ENCODE measurements around the gene ATP6V1G1.

Gene ATP6V1G1

DNA sequence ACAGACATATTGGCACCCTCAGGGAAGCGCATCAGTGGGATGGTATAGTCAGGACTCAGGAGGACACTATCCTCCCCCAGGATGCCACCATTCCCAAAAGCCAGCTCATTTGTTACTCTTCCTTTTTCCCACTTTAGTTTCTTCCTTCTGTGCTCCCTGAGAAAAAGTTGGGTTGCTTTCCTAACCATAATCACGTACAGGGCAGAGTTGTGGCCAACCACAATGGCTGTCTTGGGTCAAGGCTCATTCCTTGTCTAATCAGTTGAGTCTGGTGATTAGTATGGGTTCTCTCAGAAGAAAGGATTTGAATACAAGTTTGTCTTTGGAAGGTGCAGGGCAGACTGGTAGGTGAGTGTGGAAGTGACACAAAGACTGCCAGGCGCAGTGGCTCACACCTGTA, 26.6 kb upstream of the ATP6V1G1 start:
- TF ChIP-seq GATA3 (IDR thresholded peaks at IDR 0.05; ENCODE audit: low read depth, low read length) = no peak
- TF ChIP-seq GATA2 (IDR thresholded peaks at IDR 0.05; ENCODE audit: low read depth, low read length) = no peak

DNA sequence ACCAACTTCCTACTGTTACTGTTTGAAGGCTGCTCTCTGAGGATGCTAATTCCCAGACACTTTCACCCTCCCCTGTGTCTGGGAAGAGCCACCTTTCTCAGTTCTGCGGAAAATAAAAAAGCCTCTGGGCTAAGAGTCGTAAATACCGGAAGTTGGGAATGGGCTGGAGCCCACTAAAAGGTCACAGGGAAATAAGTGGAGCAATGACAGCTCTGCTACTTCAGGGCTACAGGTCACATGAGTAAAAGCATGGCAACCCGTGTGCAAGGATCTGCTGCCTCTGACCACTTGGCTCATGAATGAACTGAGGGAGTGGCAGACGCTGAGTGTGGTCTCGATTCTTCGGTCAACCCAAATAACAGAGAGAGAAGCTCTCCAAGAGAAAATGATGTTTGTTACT, 25.8 kb upstream of the ATP6V1G1 start:
- TF ChIP-seq GATA2 (IDR thresholded peaks at IDR 0.05; ENCODE audit: low read depth, low read length) (no peak), GATA3 (IDR thresholded peaks at IDR 0.05; ENCODE audit: low read depth, low read length) (no peak)

DNA sequence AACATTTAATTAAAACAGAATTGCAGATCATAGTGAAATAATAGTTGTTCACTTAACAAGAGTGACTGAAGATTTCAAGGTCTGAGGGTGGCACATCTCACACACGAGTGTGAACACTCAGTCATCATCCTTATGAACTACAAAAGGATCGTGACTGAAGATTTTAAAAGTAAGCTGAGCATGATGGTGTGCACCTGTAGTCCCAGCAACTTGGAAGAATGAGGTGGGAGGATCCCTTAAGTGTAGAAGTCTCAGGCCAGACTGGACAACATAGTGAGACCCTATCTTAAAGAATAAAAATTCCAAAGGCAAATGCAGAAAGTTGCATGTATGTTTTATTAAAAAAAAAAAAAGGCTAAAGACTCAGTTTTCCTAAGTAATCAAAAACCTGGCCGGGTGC, 22.4 kb upstream of the ATP6V1G1 start:
- no peak for TF ChIP-seq GATA2 (IDR thresholded peaks at IDR 0.05; ENCODE audit: low read depth, low read length)
- no peak for TF ChIP-seq GATA3 (IDR thresholded peaks at IDR 0.05; ENCODE audit: low read depth, low read length)

DNA sequence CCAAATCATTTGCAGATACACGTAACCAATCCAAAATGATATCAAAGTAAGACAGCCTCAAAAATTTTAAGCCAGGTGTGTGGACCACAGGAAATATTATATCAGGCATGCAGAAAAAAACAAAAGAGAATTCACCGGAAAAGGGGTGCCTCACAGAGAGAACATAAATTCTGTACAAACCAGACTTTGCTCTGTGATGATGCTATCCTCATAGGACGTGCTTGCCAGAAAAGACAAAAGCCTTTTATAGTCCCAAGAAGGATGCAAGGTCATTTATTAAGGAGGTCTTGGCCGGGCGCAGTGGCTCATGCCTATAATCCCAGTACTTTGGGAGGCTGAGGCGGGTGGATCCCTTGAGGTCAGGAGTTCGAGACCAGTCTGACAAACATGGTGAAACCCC, 16.8 kb upstream of the ATP6V1G1 start:
- TF ChIP-seq GATA2 (IDR thresholded peaks at IDR 0.05; ENCODE audit: low read depth, low read length) (no peak), GATA3 (IDR thresholded peaks at IDR 0.05; ENCODE audit: low read depth, low read length) (no peak)

DNA sequence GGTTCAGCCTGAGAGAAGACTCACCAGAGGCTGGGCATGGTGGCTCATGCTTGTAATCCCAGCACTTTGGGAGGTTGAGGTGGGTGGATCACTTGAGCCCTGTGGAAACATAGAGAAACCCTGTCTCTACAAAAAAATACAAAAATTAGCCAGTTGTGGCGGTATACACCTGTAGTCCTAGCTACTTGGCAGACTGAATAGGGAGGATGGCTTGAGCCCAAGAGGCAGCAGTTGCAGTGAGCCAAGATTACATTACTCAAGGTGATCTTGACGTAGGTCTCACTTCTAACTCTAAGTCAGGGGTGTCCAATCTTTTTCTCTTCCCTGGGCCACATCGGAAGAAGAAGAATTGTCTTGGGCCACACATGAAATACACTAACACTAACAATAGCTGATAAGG, 16.2 kb upstream of the ATP6V1G1 start:
- TF ChIP-seq GATA3 (IDR thresholded peaks at IDR 0.05; ENCODE audit: low read depth, low read length) (no peak), GATA2 (IDR thresholded peaks at IDR 0.05; ENCODE audit: low read depth, low read length) (no peak)

DNA sequence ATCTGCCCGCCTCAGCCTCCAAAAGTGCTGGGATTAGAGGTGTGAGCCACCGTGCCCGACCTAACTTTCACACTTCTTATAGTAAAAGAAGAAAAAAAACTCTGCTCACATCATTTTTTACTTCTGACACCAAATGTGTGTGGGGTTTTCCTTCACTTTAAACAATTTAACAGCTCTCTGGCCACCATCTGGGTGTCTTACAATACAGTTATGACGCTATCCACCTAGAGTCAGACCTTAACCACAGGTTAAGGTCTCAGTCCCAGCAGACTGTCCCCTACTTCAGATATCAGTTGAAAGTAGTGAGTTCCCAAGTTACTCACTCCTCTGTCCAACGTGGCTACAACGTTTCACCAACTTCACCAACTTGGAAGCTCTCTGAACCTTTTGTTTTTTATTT, 15.4 kb upstream of the ATP6V1G1 start:
- TF ChIP-seq GATA2 (IDR thresholded peaks at IDR 0.05; ENCODE audit: low read depth, low read length) (no peak), GATA3 (IDR thresholded peaks at IDR 0.05; ENCODE audit: low read depth, low read length) (no peak)

DNA sequence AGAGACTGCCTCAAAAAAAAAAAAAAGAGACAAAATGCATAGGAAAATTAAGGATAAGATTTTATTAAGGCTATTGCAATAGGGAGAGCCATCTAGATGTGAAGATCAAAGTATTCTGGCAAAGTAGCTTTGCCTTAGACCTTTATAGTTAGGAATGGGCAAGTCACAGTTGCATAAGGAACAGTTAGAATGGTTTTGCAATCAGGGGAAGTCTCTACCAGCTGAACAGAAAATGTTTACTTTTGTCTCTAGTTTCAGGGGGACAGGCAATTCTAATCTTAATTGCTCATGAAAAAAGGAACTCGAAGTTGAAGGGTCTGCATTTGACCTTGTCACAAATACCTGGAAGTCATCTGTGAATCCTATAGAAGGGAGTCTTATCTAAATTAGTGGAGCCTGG, 13.1 kb upstream of the ATP6V1G1 start:
- TF ChIP-seq GATA2 (IDR thresholded peaks at IDR 0.05; ENCODE audit: low read depth, low read length) = no peak
- no peak for TF ChIP-seq GATA3 (IDR thresholded peaks at IDR 0.05; ENCODE audit: low read depth, low read length)

DNA sequence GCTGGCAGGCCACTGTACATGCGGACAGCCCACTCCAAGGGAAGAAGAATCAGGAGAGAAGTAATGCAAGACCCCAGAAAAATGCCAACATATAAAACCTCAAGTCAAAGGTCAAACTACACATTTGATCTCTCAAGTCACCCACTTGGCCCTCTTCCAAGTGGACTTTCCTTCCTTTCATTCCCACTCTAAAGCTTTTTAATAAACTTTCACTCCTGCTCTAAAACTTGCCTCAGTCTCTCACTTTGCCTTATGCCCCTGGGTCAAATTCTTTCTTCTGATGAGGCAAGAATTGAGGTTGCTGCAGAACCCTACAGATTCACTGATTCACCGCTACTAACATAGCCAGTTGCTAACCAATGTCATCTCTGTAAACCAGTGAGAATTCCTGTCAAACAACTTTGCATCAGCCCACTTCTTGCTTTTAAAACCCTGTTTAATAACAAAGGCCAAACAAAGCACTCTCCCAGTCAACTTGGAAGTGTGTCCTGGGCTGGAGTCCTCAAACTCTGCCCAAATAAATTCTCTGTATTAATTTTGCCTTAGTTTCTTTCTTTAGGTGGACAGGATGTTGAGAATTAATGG, 6.9 kb upstream of the ATP6V1G1 start:
- TF ChIP-seq GATA2 (IDR thresholded peaks at IDR 0.05; ENCODE audit: low read depth, low read length) (no peak), GATA3 (IDR thresholded peaks at IDR 0.05; ENCODE audit: low read depth, low read length) (no peak)

DNA sequence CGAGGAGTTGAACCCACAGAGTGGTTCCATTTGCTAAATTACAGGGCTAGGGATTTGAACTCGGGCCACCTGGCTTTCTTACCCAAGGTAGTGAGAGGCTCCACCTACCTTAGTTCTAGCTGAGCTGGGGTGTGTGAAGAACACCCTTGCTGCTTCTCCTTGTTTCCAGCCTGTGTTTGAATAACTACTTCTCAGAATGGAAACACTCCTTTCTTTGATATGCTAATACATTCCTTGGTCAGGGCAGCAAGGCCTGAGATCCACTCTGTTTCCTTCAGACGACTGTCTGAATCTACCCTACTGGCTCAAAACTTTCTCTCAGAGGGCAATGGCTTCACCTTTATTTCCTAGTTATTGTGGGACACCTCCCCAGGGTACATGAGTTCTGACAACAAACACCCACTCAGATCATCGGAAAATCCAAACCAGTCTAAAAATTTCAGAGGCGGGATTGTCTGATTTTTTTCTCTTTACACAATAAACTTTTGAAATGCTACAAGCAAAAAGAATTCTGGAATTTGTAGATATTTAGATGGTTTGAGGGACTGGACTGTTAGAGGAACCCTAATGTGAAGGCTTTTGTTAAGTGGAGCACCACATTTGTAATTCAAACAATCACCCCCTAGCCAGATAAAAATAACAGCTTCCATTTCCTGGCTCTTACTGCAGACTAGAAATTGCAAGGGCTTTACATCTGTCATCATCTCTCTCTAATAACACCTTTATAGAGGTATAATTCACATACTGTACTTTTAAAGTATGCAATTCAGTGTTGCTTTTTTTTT, 4.0 kb upstream of the ATP6V1G1 start:
- TF ChIP-seq GATA3 (IDR thresholded peaks at IDR 0.05; ENCODE audit: low read depth, low read length) = no peak
- TF ChIP-seq GATA2 (IDR thresholded peaks at IDR 0.05; ENCODE audit: low read depth, low read length) = no peak

DNA sequence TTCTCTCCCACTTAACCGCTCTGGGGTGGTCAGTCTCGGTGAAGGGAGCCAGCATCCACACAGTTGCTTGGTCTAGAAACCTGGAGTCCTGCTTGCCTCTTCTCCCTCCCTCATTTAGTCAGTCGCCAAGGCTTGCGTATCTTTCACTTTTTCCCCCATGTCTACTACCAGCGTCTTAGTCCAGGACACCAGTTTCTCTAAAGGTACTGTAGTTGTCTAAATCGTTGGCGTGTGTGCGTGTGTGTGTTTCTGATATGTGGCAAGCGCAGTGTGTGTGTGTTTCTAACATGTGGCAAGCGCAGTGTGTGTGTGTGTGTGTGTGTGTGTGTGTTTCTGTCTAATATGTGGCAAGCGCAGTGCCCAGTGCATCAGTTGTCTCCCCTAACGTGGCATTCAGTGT, 641 bp downstream of the ATP6V1G1 start:
- TF ChIP-seq GATA3 (IDR thresholded peaks at IDR 0.05; ENCODE audit: low read depth, low read length) (no peak), GATA2 (IDR thresholded peaks at IDR 0.05; ENCODE audit: low read depth, low read length) (no peak)

DNA sequence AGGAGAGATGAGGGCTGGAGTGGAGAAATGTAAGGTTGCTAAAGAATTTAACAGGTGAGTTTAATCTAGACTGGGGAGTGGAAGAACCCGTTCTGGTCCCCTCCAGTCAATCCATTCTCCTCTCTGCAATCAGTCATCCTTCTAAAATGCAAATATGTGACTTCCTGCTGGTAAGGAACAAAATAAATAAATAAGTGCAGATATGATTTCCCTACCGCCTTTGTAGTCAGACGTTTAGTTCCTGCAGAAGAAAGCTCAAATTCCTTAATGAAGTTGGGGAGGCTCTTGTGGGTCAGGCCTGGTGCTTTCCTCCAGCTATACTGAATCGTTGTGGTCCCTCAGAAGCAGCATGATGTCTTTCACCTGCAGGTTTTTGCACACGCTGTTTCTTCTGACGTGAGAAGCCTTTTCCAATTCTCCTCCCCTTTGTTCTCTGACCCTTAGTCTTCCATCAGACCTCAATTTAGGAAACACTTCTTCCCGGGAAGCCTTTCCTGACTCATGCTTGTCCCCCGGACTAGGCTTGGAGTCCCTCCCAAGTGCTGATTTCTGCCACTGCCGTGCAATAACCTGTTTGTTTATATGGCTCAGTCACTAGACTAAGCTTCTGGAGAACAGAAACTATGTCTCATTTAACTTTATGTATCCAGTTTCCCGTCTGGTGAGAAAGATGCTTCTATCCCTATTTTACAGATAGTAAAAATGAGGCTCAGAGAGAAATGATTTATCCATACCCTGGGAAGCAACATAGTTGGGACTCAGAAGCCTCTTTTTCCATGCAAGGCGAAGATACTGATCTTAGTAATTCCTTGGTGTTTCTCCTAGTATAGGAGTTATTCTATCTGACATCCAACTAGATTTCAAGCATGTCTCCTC, 1.3 kb downstream of the ATP6V1G1 start:
- no peak for TF ChIP-seq GATA2 (IDR thresholded peaks at IDR 0.05; ENCODE audit: low read depth, low read length)
- TF ChIP-seq GATA3 (IDR thresholded peaks at IDR 0.05; ENCODE audit: low read depth, low read length) = no peak

DNA sequence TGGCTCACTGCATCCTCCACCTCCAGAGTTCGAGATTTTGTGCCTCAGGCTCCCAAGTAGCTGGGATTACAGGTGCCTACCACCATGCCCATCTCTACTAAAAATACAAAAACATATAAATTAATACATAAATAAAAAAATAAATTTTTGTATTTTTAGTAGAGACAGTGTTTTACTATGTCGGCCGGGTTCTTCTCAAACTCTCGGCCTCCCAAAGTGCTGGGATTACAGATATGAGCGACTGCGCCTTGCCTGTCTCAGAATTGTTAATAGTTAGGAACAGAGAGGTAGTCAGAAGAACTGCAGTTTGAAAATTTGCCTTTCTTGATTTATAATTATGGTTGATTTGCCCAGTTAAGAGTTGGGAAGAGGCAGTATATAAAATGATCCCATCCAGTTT, 2.8 kb downstream of the ATP6V1G1 start:
- no peak for TF ChIP-seq GATA2 (IDR thresholded peaks at IDR 0.05; ENCODE audit: low read depth, low read length)
- TF ChIP-seq GATA3 (IDR thresholded peaks at IDR 0.05; ENCODE audit: low read depth, low read length) = no peak

DNA sequence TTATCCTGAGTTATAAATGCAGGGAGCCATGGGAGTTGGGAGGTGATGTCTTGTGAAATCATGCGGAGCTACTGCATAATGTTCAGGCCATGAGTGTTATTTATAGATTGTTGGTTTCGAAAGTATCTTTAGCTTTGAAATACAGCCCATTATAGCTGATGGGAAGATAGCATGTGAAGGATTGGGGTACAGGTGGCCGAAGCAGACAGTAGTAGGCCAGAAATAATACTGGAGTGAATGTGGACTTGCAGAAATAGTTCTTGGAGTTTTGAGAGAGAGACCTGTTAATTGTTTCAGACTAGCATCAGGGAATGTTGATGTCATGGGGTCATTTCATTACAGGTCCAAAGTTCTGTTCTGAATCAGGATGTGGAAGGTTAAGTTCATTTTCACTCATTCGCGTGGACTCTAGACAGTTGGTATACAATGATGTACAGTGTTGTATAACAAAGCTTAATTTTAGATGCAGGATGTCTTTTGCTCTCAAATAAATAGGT, 3.8 kb downstream of the ATP6V1G1 start:
- TF ChIP-seq GATA3 (IDR thresholded peaks at IDR 0.05; ENCODE audit: low read depth, low read length) = no peak
- no peak for TF ChIP-seq GATA2 (IDR thresholded peaks at IDR 0.05; ENCODE audit: low read depth, low read length)

DNA sequence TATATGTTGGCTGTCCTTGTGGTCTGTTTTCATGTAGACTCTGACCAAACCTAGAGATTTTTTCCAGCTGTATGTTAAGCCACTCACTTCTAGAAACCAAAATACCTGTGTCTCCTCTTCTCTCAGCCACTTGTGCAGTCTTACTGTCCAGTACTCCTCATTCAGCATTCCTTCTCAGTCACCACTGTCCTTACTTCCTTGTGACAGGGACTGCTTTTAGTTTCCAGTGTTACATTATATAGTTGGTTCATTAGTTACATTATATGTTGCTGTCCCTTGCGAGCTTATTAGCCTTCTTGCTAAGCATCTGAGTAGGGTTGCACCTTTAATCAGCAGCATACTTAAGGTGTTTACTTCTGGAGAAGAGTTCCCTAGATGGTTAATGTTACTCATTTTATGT, 4.3 kb downstream of the ATP6V1G1 start:
- TF ChIP-seq GATA2 (IDR thresholded peaks at IDR 0.05; ENCODE audit: low read depth, low read length) = no peak
- TF ChIP-seq GATA3 (IDR thresholded peaks at IDR 0.05; ENCODE audit: low read depth, low read length) = no peak

Measured in SH-SY5Y (cell line).